ENCODE data around the gene KCNG2.

KCNG2 gene

GRCh38 chr18:79884294-79884962 lies 86.7 kb downstream of the KCNG2 start:
- Histone ChIP-seq H3K27me3 (ENCODE audit: insufficient read depth, low read depth, severe bottlenecking) (no peaks in the 10 kb centered on the region), H3K27ac (no peak overlapping the region), H3K4me3 (ENCODE audit: low read depth, low read length) (no peak overlapping the region), H3K36me3 (no peaks in the 10 kb centered on the region), H3K9me3 (ENCODE audit: severe bottlenecking) (peaks cover 28% of the 10 kb centered on the region)
- no peak for DNase-seq
- no peak for TF ChIP-seq CTCF (IDR thresholded peaks at IDR 0.05; ENCODE audit: low read depth, low read length)

- no peaks in the 10 kb centered on the region for H3K27me3 ChIP-seq (ENCODE audit: insufficient read depth, low read depth, severe bottlenecking)
- TF ChIP-seq CTCF (IDR thresholded peaks at IDR 0.05; ENCODE audit: low read depth, low read length): no peak
- no peaks in the 10 kb centered on the region for H3K36me3 ChIP-seq
- peaks cover 31% of the 10 kb centered on the region for H3K9me3 ChIP-seq (ENCODE audit: severe bottlenecking)
- no peak overlapping the region for H3K4me3 ChIP-seq (ENCODE audit: low read depth, low read length)
- no peak overlapping the region for H3K27ac ChIP-seq
- no peak for DNase-seq
Measured at GRCh38 chr18:79884963-79885728, 87.4 kb downstream of the KCNG2 start.

- H3K9me3 ChIP-seq (ENCODE audit: severe bottlenecking): peaks cover 49% of the 10 kb centered on the region
- no peaks in the 10 kb centered on the region for H3K27me3 ChIP-seq (ENCODE audit: insufficient read depth, low read depth, severe bottlenecking)
- H3K27ac ChIP-seq: no peak overlapping the region
- DNase-seq: no peak
- TF ChIP-seq CTCF (IDR thresholded peaks at IDR 0.05; ENCODE audit: low read depth, low read length): no peak
- H3K4me3 ChIP-seq (ENCODE audit: low read depth, low read length): no peak overlapping the region
- H3K36me3 ChIP-seq: no peaks in the 10 kb centered on the region
Measured at GRCh38 chr18:79887181-79888000, 89.7 kb downstream of the KCNG2 start.

GRCh38 chr18:79888016-79888415 lies 90.3 kb downstream of the KCNG2 start:
- H3K27me3 ChIP-seq (ENCODE audit: insufficient read depth, low read depth, severe bottlenecking): no peaks in the 10 kb centered on the region
- H3K36me3 ChIP-seq: no peaks in the 10 kb centered on the region
- H3K27ac ChIP-seq: no peak overlapping the region
- peaks cover 49% of the 10 kb centered on the region for H3K9me3 ChIP-seq (ENCODE audit: severe bottlenecking)
- no peak for DNase-seq
- TF ChIP-seq CTCF (IDR thresholded peaks at IDR 0.05; ENCODE audit: low read depth, low read length): no peak
- no peak overlapping the region for H3K4me3 ChIP-seq (ENCODE audit: low read depth, low read length)

GRCh38 chr18:79889569-79889968 lies 91.8 kb downstream of the KCNG2 start:
- peaks cover 49% of the 10 kb centered on the region for H3K9me3 ChIP-seq (ENCODE audit: severe bottlenecking)
- DNase-seq: no peak
- no peak overlapping the region for H3K27ac ChIP-seq
- H3K27me3 ChIP-seq (ENCODE audit: insufficient read depth, low read depth, severe bottlenecking): no peaks in the 10 kb centered on the region
- TF ChIP-seq CTCF (IDR thresholded peaks at IDR 0.05; ENCODE audit: low read depth, low read length): no peak
- H3K4me3 ChIP-seq (ENCODE audit: low read depth, low read length): no peak overlapping the region
- H3K36me3 ChIP-seq: no peaks in the 10 kb centered on the region

All from WERI-Rb-1 (cell line).